Measurements from ENCODE around the gene GABRR2.

The GABRR2 gene

GRCh38 chr6:89290401-89291155 lies 24.5 kb downstream of the GABRR2 start:
- DNase-seq: no peak

- no peak for DNase-seq
These were observed 25.4 kb downstream of the GABRR2 start for GRCh38 chr6:89289710-89290109.

DNA sequence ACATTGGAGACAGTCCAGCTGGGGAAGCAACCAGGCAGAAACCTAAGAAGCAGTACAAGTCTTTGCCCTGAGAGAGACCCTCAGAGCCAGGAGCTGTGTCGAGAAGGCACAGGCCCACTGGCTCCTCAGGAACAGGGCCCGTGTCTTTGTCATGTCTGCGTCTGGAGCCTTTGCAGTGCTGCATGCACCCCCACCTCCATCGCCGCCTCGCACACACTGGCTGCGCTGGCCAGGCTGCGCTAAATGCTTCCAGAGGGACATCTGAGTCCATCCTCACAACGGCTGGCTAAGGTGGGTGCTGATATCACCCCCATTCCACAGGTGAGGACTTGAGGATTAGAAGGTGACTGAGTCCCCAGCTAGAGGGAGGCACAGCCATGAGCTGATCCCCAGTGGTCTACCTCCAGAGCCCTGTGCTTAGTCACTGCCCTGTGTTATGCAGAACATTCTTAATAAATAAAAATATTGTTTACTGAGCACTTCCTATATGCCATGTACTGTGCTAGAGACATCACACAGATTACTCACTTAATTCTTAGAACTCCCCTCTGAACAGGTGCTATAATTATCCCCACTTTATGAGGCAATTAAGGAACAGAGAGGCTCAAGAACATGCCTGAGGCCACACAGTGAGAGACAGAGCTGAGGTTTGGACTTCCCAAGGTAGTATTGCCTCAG lies 27.6 kb downstream of the GABRR2 start:
- DNase-seq: no peak

DNA sequence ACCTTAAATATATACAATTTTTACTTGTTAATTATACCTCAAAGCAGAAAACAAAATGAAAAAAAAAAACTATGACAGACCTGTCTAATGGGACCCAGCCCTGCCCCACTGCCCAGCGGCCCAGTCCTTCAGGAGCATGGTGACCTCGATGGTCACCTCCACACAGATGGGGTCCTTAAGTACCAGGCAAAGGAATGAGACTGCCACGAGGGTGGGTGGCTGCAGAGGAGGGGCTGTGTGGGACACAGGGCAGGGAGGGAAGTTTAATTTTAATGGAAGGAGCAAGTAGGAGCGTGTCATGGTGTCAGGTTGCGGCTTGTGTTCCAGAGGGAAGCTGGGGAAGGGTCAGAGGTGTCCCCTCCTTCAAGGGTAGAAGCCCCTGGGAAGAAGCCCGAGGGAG lies 28.6 kb downstream of the GABRR2 start:
- DNase-seq: no peak

DNA sequence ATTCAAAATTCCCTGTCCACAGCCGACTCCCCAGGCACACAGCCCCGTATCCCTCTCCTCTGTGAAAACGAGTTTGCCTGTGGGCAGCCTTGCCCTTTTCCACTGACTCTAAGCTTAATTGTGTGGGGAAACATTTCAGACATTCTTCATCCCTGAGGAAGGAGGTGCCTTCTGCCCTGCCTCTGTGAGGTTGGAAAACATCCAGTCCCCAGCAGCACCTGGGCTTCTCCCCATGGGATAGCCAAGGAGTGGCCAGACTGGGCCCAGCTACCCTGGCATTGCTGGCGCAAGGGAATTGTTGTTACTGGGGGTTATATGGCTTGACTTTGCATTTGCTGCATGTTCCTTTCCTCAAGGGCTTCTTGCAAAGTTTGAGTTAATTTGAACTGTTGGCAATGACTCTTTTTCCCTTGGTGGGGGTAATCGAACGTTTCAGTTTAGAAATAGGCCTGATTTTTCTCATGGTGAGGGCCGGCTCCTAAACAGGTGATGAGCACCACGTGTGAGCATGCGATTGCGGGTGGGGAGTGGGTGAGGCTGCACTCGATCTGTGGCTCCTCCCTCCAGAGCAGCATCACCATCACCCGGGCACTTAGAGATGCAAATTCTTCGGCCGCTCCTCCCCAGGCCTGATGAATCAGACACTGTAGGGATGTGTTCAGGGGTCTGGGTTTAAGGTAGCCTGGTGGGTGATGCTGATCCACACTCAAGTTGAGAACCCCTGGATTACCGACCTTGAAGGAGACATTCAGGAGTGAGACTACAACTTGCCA lies 29.9 kb downstream of the GABRR2 start:
- no peak for DNase-seq

- DNase-seq: no peak
These were observed 31.0 kb downstream of the GABRR2 start for GRCh38 chr6:89284081-89284480.

GRCh38 chr6:89282749-89283148 lies 32.4 kb downstream of the GABRR2 start:
- DNase-seq: no peak

DNA sequence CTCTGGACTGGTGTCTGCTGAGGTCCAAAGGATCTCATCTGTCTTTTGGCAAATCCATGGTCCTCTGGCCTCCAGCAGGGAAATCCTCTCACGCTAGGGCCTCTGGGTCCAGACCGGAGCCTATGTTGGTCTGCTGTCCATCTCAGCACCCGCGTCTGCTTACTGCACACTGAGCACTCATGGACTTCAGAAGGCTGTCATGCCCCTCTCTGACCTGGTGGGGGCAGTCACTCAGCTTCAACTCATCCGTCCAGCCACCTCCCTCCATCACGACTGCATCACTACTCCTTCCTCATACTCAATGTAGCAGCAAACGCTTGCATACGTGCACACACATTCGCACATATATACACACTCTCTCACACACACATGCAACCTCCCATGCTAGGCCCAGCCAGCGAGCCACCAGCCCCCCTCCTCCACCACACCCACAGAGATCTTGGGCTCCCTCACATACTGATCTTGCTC lies 33.3 kb downstream of the GABRR2 start:
- DNase-seq: peak; percentile 47

DNA sequence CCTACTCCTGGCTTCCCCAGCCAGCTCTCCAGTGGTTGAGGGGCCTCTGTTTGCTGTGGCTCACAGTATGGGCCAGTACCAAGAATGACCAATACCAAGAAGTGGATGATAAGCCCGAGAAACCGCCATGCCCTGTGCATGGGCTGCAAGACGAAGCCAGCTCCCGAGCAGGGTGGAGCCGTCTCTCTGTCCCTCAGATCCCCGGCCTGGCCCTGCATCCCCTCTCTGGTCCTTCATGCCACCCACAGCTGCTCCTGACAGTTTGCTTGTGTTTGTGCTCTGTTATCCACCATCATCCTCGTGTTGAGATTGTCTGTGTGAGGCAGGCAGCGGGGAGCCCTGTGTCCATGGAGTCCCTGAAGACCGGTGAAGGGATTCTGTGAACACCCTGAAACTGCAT lies 36.1 kb downstream of the GABRR2 start:
- DNase-seq: no peak

- DNase-seq: no peak
These were observed 39.2 kb downstream of the GABRR2 start for GRCh38 chr6:89275900-89276299.

GRCh38 chr6:89273816-89274215 lies 41.3 kb downstream of the GABRR2 start:
- DNase-seq: no peak

- no peak for DNase-seq
These were observed 42.5 kb downstream of the GABRR2 start for GRCh38 chr6:89272596-89272995.

GRCh38 chr6:89270951-89271721 lies 44.0 kb downstream of the GABRR2 start:
- no peak for DNase-seq

- no peak for DNase-seq
These were observed 45.1 kb downstream of the GABRR2 start for GRCh38 chr6:89269981-89270380.

DNA sequence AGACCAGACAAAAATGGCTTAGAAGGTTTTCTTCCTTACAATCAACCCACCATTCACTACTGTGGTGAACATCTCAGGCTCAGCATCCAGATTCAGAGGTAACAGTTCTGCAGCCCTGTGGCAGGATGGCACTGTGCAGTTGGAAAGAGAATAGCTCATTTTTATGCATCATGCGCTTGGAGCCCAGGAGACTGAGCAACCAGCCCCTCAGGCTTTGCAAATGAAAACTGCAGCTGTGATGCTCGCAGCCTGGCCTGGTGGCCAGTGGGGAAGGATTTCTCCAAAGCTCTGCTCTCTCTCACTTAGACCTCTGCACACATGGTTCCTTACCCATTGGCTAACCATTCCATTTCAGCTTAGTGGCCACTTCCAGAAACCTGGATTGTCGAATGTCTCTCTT lies 45.8 kb downstream of the GABRR2 start:
- no peak for DNase-seq

DNA sequence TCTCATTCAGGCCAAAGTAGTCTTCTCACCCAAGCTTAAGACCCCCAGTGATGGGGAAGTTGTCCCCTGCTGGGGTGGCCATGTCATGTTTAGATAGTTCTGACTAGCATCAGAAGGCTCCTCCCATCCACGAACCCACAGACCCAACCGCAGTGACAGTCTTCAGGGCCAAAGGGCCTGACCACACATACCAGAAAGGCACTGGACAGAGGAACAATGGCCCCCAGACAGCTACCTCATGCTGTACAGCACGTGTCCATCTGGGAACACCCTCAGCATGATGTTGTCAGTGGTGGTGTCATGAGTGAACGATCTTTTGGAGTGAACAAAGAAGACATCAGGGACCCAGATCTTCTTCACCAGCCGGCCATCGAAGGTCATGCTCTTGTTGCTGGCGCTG lies 46.3 kb downstream of the GABRR2 start:
- no peak for DNase-seq

DNA sequence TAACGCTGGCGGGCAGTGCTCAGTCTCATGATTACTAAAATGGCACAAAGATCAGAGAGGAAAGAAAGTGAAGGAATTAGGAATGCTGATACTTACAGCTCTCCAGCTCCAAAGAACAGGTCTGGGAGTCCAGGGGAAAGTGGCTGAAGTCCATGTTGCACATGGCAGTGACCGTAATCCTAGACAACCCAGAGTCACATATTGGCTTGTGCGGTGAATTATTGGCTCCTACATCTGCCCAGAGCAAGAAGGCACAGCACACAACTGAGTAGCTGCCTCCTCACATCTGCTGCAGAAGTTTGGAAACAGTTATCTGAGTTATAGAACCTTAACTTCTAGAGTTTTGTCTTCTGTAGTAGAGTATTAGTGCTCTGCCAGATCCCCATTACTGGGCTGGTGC lies 47.2 kb downstream of the GABRR2 start:
- DNase-seq: no peak

DNA sequence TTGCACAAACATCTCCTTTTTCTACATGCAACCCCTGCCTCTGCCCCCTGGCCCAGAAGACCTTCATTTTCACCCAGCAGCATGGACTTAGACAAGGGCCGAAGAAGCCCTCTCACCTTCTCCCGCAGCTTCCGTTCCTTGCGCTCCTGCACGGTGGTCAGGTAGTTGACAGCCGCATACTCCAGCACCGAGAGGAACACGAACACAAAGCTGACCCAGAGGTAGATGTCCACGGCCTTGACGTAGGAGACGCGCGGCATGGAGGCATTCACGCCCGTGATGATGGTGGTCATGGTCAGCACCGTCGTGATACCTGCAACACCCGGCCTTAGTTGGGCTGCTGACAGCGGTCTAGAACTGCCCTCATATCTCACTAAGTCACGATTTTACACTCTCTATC lies 50.8 kb downstream of the GABRR2 start:
- DNase-seq: no peak

- no peak for DNase-seq
These were observed 54.3 kb downstream of the GABRR2 start for GRCh38 chr6:89260832-89261231.

- DNase-seq: no peak
These were observed 54.8 kb downstream of the GABRR2 start for GRCh38 chr6:89260310-89260709.

GRCh38 chr6:89258912-89259311 lies 56.2 kb downstream of the GABRR2 start:
- DNase-seq: no peak

DNA sequence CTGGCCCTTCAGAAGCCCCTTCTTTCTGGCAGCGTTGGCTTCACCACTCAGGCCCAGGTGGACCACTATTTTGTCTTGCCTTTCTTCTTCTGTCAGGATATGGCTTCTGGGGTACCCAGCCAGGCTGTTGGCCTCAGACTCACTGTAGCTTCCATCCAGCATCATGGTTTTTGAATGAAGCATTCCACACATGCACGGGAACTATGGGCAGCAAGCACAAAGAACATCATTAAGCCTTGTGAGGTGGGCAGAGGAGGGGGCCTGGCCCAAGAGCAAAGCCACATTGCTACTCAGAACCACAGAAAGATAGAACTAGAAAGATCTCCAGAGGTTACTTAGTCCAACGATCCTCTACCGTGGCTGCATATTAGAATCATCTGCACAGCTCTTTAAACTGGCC lies 57.3 kb downstream of the GABRR2 start:
- no peak for DNase-seq

- DNase-seq: no peak
These were observed 57.8 kb downstream of the GABRR2 start for GRCh38 chr6:89257346-89257745.

Data from CD4-positive, alpha-beta T cell treated with Interleukin-21 for 1 hour (primary cell).